GM18508 (cell line): ENCODE results near the gene SUGP2.
"Not testable (repeated sequence)": the region's sequence is repeated elsewhere in the genome, so short reads cannot be mapped to it uniquely, and the experiment has no call there.

Source experiments
- ATAC-seq: cut with Tn5 transposase; IDR thresholded peaks from one replicate; pipeline ENCODE4 v1.9.1; 2021; ENCODE audit warnings: moderate number of reproducible peaks; ENCODE audit not compliant: insufficient read depth, unreplicated experiment

Gene SUGP2

GRCh38 chr19:18961767-18962620 lies 71.3 kb downstream of the SUGP2 start:
- no peak for ATAC-seq

GRCh38 chr19:18960370-18960769 lies 72.9 kb downstream of the SUGP2 start:
- no peak for ATAC-seq

GRCh38 chr19:18955042-18955441 lies 78.3 kb downstream of the SUGP2 start:
- ATAC-seq, result no peak

GRCh38 chr19:18954094-18954493 lies 79.2 kb downstream of the SUGP2 start:
- no peak for ATAC-seq

GRCh38 chr19:18952364-18953003 lies 80.8 kb downstream of the SUGP2 start:
- ATAC-seq, result not testable (repeated sequence)

GRCh38 chr19:18951721-18952281 lies 81.5 kb downstream of the SUGP2 start:
- ATAC-seq, result no peak

- ATAC-seq, result no peak
These were observed 83.5 kb downstream of the SUGP2 start for GRCh38 chr19:18949858-18950257.

- no peak for ATAC-seq
These were observed 84.4 kb downstream of the SUGP2 start for GRCh38 chr19:18948976-18949356.

- no peak for ATAC-seq
These were observed 85.0 kb downstream of the SUGP2 start for GRCh38 chr19:18948075-18948975.

GRCh38 chr19:18946918-18947317 lies 86.4 kb downstream of the SUGP2 start:
- no peak for ATAC-seq

GRCh38 chr19:18946335-18946734 lies 87.0 kb downstream of the SUGP2 start:
- no peak for ATAC-seq

GRCh38 chr19:18945297-18945696 lies 88.0 kb downstream of the SUGP2 start:
- ATAC-seq, result no peak

GRCh38 chr19:18943465-18943864 lies 89.9 kb downstream of the SUGP2 start:
- ATAC-seq, result no peak

- ATAC-seq, result no peak
These were observed 90.6 kb downstream of the SUGP2 start for GRCh38 chr19:18942692-18943091.

GRCh38 chr19:18941628-18942354 lies 91.5 kb downstream of the SUGP2 start:
- no peak for ATAC-seq
